ENCODE data around the gene ITPR1. TPM values are rescaled to one million over a fixed set of nuclear protein-coding genes. Genes with fewer than 3 reads are reported as not detected.

ITPR1 gene
- total and polyA plus RNA-seq, 4 donors: 3.7 to 39.4 (median 8.2) TPM

DNA sequence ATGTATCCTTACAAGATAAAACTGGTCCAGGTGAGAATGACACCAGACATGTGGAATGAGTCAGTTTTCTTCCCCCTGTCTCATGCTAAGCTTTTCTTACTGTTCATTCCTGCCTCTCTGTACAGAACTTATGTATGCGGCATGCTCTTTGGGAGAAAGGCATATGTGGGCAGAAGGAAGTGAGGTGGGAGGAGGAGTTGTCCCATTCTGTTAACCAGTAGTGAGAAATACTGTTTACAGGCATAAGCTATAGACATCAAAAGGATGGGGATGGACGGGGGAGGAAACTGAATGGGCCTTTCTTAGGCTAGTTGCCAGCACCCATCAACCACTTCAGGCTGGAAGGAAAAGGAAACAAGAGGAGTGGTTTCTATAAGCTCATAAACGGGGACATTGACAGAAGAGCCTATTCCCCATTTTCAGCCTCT, 342.5 kb downstream of the ITPR1 start:
- TF ChIP-seq, protein P1, sequence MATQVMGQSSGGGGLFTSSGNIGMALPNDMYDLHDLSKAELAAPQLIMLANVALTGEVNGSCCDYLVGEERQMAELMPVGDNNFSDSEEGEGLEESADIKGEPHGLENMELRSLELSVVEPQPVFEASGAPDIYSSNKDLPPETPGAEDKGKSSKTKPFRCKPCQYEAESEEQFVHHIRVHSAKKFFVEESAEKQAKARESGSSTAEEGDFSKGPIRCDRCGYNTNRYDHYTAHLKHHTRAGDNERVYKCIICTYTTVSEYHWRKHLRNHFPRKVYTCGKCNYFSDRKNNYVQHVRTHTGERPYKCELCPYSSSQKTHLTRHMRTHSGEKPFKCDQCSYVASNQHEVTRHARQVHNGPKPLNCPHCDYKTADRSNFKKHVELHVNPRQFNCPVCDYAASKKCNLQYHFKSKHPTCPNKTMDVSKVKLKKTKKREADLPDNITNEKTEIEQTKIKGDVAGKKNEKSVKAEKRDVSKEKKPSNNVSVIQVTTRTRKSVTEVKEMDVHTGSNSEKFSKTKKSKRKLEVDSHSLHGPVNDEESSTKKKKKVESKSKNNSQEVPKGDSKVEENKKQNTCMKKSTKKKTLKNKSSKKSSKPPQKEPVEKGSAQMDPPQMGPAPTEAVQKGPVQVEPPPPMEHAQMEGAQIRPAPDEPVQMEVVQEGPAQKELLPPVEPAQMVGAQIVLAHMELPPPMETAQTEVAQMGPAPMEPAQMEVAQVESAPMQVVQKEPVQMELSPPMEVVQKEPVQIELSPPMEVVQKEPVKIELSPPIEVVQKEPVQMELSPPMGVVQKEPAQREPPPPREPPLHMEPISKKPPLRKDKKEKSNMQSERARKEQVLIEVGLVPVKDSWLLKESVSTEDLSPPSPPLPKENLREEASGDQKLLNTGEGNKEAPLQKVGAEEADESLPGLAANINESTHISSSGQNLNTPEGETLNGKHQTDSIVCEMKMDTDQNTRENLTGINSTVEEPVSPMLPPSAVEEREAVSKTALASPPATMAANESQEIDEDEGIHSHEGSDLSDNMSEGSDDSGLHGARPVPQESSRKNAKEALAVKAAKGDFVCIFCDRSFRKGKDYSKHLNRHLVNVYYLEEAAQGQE (IDR thresholded peaks at IDR 0.05): no peak
- TF ChIP-seq JUND (IDR thresholded peaks at IDR 0.05): no peak
- Histone ChIP-seq H3K4me3 (ENCODE audit: low read depth in 1 of 3, low read length in 3 of 3) (no peak overlapping the region), H3K27me3 (ENCODE audit: control insufficient read depth in 4 of 4, insufficient read depth in 4 of 4, low read length in 3 of 4) (no peaks in the 10 kb centered on the region), H3K9ac (ENCODE audit: low read depth in 1 of 2, low read length in 2 of 2) (no peak overlapping the region), H3K9me3 (ENCODE audit: control insufficient read depth in 4 of 4, low read length in 3 of 4) (no peaks in the 10 kb centered on the region), H3K36me3 (ENCODE audit: control insufficient read depth in 4 of 4, insufficient read depth in 3 of 4, low read depth in 1 of 4, low read length in 3 of 4) (peaks cover 0 to 1% (median 0%) of the 10 kb centered on the region in 4 donors), H3K4me1 (ENCODE audit: control insufficient read depth in 4 of 4, insufficient read depth in 4 of 4, low read length in 3 of 4) (no peaks in the 10 kb centered on the region), H3K27ac (ENCODE audit: low read depth in 1 of 2, low read length in 2 of 2) (no peak overlapping the region)
- 71% methylated on average over 3 of the region's 3 CpGs for WGBS
- DNase-seq (ENCODE audit: low spot score): no peak

DNA sequence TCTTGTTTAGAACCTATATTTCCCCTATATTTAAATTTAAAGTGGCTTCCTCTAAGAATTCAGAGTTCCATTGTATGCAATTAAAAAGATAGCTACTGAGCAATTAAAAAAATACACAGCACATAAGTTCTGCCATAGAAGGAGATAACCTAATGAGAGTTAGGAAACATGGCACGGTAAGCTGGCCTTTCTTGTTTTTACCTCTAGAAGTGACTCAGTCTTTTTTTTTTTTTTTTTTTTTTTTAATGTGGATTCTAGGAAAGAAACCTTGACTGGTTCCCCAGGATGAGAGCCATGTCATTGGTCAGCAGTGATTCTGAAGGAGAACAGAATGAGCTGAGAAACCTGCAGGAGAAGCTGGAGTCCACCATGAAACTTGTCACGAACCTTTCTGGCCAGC, 343.4 kb downstream of the ITPR1 start:
- no peak overlapping the region for H3K9ac ChIP-seq (ENCODE audit: low read depth in 1 of 2, low read length in 2 of 2)
- H3K9me3 ChIP-seq (ENCODE audit: control insufficient read depth in 4 of 4, low read length in 3 of 4): no peaks in the 10 kb centered on the region
- 95% methylated on average over 2 of the region's 2 CpGs for WGBS
- DNase-seq (ENCODE audit: low spot score): no peak
- H3K27me3 ChIP-seq (ENCODE audit: control insufficient read depth in 4 of 4, insufficient read depth in 4 of 4, low read length in 3 of 4): no peaks in the 10 kb centered on the region
- no peaks in the 10 kb centered on the region for H3K4me1 ChIP-seq (ENCODE audit: control insufficient read depth in 4 of 4, insufficient read depth in 4 of 4, low read length in 3 of 4)
- no peak overlapping the region for H3K4me3 ChIP-seq (ENCODE audit: low read depth in 1 of 3, low read length in 3 of 3)
- TF ChIP-seq, protein P2, sequence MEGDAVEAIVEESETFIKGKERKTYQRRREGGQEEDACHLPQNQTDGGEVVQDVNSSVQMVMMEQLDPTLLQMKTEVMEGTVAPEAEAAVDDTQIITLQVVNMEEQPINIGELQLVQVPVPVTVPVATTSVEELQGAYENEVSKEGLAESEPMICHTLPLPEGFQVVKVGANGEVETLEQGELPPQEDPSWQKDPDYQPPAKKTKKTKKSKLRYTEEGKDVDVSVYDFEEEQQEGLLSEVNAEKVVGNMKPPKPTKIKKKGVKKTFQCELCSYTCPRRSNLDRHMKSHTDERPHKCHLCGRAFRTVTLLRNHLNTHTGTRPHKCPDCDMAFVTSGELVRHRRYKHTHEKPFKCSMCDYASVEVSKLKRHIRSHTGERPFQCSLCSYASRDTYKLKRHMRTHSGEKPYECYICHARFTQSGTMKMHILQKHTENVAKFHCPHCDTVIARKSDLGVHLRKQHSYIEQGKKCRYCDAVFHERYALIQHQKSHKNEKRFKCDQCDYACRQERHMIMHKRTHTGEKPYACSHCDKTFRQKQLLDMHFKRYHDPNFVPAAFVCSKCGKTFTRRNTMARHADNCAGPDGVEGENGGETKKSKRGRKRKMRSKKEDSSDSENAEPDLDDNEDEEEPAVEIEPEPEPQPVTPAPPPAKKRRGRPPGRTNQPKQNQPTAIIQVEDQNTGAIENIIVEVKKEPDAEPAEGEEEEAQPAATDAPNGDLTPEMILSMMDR (IDR thresholded peaks at IDR 0.05; ENCODE audit: low read depth, low read length, missing input control): no peak
- TF ChIP-seq HNF4G (IDR thresholded peaks at IDR 0.05) (no peak), FOXA2 (IDR thresholded peaks at IDR 0.05) (no peak), GABPA (IDR thresholded peaks at IDR 0.05 in 1 of 2, conservative IDR thresholded peaks at IDR 0.05 in 1 of 2) (no peak), SP1 (IDR thresholded peaks at IDR 0.05) (no peak), NR2F2 (IDR thresholded peaks at IDR 0.05) (no peak), HNF4A (conservative IDR thresholded peaks at IDR 0.05) (no peak), FOXA1 (IDR thresholded peaks at IDR 0.05) (no peak), RAD21 (IDR thresholded peaks at IDR 0.05) (no peak), JUND (IDR thresholded peaks at IDR 0.05) (no peak), YY1 (IDR thresholded peaks at IDR 0.05) (no peak)
- TF ChIP-seq, protein P3, sequence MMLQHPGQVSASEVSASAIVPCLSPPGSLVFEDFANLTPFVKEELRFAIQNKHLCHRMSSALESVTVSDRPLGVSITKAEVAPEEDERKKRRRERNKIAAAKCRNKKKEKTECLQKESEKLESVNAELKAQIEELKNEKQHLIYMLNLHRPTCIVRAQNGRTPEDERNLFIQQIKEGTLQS (IDR thresholded peaks at IDR 0.05): no peak
- TF ChIP-seq, protein P4, sequence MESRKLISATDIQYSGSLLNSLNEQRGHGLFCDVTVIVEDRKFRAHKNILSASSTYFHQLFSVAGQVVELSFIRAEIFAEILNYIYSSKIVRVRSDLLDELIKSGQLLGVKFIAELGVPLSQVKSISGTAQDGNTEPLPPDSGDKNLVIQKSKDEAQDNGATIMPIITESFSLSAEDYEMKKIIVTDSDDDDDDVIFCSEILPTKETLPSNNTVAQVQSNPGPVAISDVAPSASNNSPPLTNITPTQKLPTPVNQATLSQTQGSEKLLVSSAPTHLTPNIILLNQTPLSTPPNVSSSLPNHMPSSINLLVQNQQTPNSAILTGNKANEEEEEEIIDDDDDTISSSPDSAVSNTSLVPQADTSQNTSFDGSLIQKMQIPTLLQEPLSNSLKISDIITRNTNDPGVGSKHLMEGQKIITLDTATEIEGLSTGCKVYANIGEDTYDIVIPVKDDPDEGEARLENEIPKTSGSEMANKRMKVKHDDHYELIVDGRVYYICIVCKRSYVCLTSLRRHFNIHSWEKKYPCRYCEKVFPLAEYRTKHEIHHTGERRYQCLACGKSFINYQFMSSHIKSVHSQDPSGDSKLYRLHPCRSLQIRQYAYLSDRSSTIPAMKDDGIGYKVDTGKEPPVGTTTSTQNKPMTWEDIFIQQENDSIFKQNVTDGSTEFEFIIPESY (IDR thresholded peaks at IDR 0.05): no peak
- TF ChIP-seq, protein P1 (IDR thresholded peaks at IDR 0.05): no peak
- H3K27ac ChIP-seq (ENCODE audit: low read depth in 1 of 2, low read length in 2 of 2): no peak overlapping the region
- peaks cover 0 to 1% (median 0%) of the 10 kb centered on the region in 4 donors for H3K36me3 ChIP-seq (ENCODE audit: control insufficient read depth in 4 of 4, insufficient read depth in 3 of 4, low read depth in 1 of 4, low read length in 3 of 4)
